Measurements from ENCODE around the gene LDB2.

LDB2 gene

DNA sequence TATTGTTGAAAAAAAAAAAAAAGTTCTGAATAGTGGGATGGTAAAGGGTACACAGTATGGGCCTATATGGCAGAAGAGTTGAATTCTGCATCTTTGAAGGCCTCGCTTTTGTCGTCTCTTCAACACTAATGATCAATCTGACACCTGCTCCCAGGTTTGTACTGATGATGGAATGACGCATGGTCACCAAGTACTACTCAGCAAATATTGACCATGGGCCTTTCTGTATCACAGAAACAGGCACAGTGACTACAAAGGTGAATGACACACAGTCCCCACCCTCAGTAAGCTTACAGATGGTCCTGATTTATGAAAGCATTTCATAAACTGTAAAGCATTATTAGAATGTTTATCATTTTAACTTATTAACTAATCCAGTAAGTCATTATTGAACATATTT, 152.6 kb downstream of the LDB2 start:
- no peak overlapping the region for H3K4me3 ChIP-seq (ENCODE audit: low read length in 2 of 2)
- H3K27me3 ChIP-seq (ENCODE audit: control insufficient read depth in 2 of 2, insufficient read depth in 2 of 2, low read length in 2 of 2) = no peaks in the 10 kb centered on the region
- H3K9me3 ChIP-seq (ENCODE audit: control insufficient read depth in 2 of 2, low read length in 2 of 2) = no peaks in the 10 kb centered on the region
- no peaks in the 10 kb centered on the region for H3K4me1 ChIP-seq (ENCODE audit: control insufficient read depth in 2 of 2, insufficient read depth in 2 of 2, low read length in 2 of 2)
- no peak overlapping the region for H3K9ac ChIP-seq (ENCODE audit: low read depth in 1 of 2, low read length in 2 of 2)
- H3K36me3 ChIP-seq (ENCODE audit: control insufficient read depth in 2 of 2, insufficient read depth in 2 of 2, low read length in 2 of 2) = no peaks in the 10 kb centered on the region
- no peak overlapping the region for H3K27ac ChIP-seq (ENCODE audit: low read depth in 2 of 2, low read length in 2 of 2)

DNA sequence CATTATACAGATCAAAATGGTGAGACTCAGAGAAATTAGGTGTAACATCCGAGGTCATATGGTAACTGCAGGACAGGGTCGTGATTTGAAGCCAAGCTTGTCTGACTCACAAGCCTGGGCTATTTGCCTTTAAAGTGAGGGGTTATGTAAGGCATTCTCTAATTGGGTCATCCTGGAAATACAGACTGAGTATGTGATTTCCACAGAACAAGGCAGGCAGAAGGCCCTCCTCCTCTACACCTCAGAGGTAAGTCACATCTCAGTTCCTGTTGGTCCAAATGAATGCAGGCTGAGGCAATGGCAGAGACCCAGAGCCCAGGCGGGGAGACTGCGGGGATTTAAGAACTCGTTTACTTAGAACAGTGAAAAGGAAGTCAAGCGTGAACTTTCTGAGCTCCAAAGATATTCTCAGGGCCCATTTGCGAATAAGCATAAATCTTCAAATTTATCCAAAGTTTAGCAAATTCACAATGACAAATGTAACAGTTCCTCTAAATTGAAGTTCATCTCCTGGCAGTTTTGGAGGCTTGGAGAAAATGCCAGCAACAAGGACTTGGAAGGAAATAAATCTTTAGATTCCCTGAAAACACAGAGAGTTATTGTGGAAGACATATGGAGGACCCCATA, 153.3 kb downstream of the LDB2 start:
- Histone ChIP-seq H3K27me3 (ENCODE audit: control insufficient read depth in 2 of 2, insufficient read depth in 2 of 2, low read length in 2 of 2) (no peaks in the 10 kb centered on the region), H3K4me1 (ENCODE audit: control insufficient read depth in 2 of 2, insufficient read depth in 2 of 2, low read length in 2 of 2) (no peaks in the 10 kb centered on the region), H3K27ac (ENCODE audit: low read depth in 2 of 2, low read length in 2 of 2) (no peak overlapping the region), H3K9ac (ENCODE audit: low read depth in 1 of 2, low read length in 2 of 2) (no peak overlapping the region), H3K9me3 (ENCODE audit: control insufficient read depth in 2 of 2, low read length in 2 of 2) (no peaks in the 10 kb centered on the region), H3K36me3 (ENCODE audit: control insufficient read depth in 2 of 2, insufficient read depth in 2 of 2, low read length in 2 of 2) (no peaks in the 10 kb centered on the region), H3K4me3 (ENCODE audit: low read length in 2 of 2) (no peak overlapping the region)

DNA sequence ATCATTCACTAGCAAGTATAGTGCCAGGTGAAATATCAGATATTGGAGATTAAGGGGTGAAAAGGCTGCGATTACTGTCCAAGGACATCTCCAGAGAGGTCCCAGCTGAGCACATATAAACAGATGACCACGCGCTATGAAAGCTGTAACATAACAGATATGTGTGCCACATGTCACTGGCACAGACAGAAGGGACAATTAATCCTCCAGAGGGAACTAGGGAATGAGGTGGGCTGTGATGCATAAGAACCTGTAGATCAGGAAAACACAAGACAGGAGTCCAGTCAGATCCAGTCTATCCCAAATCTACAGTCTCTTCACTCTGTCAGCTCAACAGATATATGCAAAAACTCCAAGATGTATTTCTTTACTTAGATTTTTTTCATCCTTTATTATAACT, 157.2 kb downstream of the LDB2 start:
- H3K9ac ChIP-seq (ENCODE audit: low read depth in 1 of 2, low read length in 2 of 2) = no peak overlapping the region
- no peak overlapping the region for H3K27ac ChIP-seq (ENCODE audit: low read depth in 2 of 2, low read length in 2 of 2)

DNA sequence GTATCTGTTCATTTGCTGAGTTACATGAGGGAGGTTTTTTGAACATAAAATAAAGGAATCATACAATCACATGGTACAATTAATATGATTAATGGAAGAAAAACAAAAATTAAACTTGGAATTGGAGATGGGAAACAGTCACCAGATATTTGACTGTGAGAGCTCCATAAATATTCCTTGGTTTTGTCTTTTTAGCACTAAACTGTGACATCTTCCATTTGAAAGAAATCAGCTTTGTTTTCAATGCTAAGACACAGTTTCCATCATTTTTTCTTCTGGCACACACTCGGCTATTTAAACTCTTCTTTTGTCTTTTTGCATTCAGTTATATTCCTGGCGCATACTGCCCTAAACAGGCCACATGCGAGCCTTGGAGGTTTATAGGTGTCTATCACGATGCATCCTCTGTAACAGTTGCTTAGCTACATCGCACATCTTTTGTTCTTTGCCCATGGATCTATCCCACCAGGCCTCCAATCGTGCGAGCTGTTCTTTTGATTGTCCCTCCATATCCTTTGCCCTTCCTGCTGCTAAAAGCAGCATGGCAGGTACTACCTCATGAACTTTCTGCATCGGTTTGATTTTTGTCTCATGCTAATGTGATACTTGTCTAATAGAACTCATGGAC, 158.3 kb downstream of the LDB2 start:
- Histone ChIP-seq H3K27ac (ENCODE audit: low read depth in 2 of 2, low read length in 2 of 2) (no peak overlapping the region), H3K4me3 (ENCODE audit: low read length in 2 of 2) (no peak overlapping the region), H3K4me1 (ENCODE audit: control insufficient read depth in 2 of 2, insufficient read depth in 2 of 2, low read length in 2 of 2) (no peaks in the 10 kb centered on the region), H3K9me3 (ENCODE audit: control insufficient read depth in 2 of 2, low read length in 2 of 2) (peaks cover 0 to 2% of the 10 kb centered on the region in 2 donors), H3K36me3 (ENCODE audit: control insufficient read depth in 2 of 2, insufficient read depth in 2 of 2, low read length in 2 of 2) (no peaks in the 10 kb centered on the region), H3K9ac (ENCODE audit: low read depth in 1 of 2, low read length in 2 of 2) (no peak overlapping the region), H3K27me3 (ENCODE audit: control insufficient read depth in 2 of 2, insufficient read depth in 2 of 2, low read length in 2 of 2) (no peaks in the 10 kb centered on the region)

More for the DNA sequence above, 157.2 kb downstream of the LDB2 start:
- no peaks in the 10 kb centered on the region for H3K4me1 ChIP-seq (ENCODE audit: control insufficient read depth in 2 of 2, insufficient read depth in 2 of 2, low read length in 2 of 2)
- no peaks in the 10 kb centered on the region for H3K36me3 ChIP-seq (ENCODE audit: control insufficient read depth in 2 of 2, insufficient read depth in 2 of 2, low read length in 2 of 2)
- H3K4me3 ChIP-seq (ENCODE audit: low read length in 2 of 2) = no peak overlapping the region
- no peaks in the 10 kb centered on the region for H3K27me3 ChIP-seq (ENCODE audit: control insufficient read depth in 2 of 2, insufficient read depth in 2 of 2, low read length in 2 of 2)
- peaks cover 0 to 2% of the 10 kb centered on the region in 2 donors for H3K9me3 ChIP-seq (ENCODE audit: control insufficient read depth in 2 of 2, low read length in 2 of 2)

DNA sequence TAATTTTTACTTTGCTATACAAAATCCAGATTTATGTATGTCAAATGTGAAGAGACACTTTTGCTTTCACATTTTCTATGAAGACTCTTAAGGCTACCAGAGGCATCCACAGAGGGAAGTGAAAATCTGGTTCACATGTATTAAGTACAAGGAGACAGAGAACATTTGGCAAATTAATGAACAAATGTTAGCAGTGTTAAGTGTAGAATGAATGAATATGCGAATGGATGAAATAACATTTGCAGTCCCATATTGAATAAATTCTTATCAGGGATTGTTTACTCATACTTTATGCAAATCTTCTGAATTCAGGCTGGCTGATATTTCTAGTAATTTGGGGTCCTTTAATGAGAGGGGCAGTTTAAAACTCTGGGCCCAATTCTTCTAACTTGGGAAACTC, 159.9 kb downstream of the LDB2 start:
- H3K36me3 ChIP-seq (ENCODE audit: control insufficient read depth in 2 of 2, insufficient read depth in 2 of 2, low read length in 2 of 2) = no peaks in the 10 kb centered on the region
- no peak overlapping the region for H3K4me3 ChIP-seq (ENCODE audit: low read length in 2 of 2)
- no peaks in the 10 kb centered on the region for H3K27me3 ChIP-seq (ENCODE audit: control insufficient read depth in 2 of 2, insufficient read depth in 2 of 2, low read length in 2 of 2)
- peaks cover 0 to 2% of the 10 kb centered on the region in 2 donors for H3K9me3 ChIP-seq (ENCODE audit: control insufficient read depth in 2 of 2, low read length in 2 of 2)
- no peak overlapping the region for H3K9ac ChIP-seq (ENCODE audit: low read depth in 1 of 2, low read length in 2 of 2)
- H3K4me1 ChIP-seq (ENCODE audit: control insufficient read depth in 2 of 2, insufficient read depth in 2 of 2, low read length in 2 of 2) = no peaks in the 10 kb centered on the region
- no peak overlapping the region for H3K27ac ChIP-seq (ENCODE audit: low read depth in 2 of 2, low read length in 2 of 2)

DNA sequence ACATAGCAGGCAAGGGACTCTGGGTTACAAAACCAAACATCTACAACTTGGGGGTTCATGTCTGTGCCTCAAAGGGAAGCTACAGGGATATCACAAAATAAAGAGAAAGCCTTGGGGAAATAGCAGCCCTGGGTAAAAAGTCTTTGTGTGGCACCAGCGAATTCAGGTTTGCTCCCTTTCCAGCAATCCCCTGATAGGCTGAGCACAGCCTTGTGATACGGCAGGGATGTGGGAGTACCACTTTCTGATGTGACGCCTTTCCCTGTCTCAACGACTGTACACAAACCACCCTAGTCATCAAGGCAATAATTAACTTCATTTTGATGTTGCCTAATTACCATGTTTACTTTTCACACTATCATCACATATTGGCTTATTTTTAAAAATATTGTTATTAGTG, 164.9 kb downstream of the LDB2 start:
- Histone ChIP-seq H3K27me3 (ENCODE audit: control insufficient read depth in 2 of 2, insufficient read depth in 2 of 2, low read length in 2 of 2) (no peaks in the 10 kb centered on the region), H3K4me3 (ENCODE audit: low read length in 2 of 2) (no peak overlapping the region), H3K9ac (ENCODE audit: low read depth in 1 of 2, low read length in 2 of 2) (no peak overlapping the region), H3K9me3 (ENCODE audit: control insufficient read depth in 2 of 2, low read length in 2 of 2) (peaks cover 0 to under 1% of the 10 kb centered on the region in 2 donors), H3K27ac (ENCODE audit: low read depth in 2 of 2, low read length in 2 of 2) (no peak overlapping the region), H3K4me1 (ENCODE audit: control insufficient read depth in 2 of 2, insufficient read depth in 2 of 2, low read length in 2 of 2) (no peaks in the 10 kb centered on the region), H3K36me3 (ENCODE audit: control insufficient read depth in 2 of 2, insufficient read depth in 2 of 2, low read length in 2 of 2) (no peaks in the 10 kb centered on the region)

DNA sequence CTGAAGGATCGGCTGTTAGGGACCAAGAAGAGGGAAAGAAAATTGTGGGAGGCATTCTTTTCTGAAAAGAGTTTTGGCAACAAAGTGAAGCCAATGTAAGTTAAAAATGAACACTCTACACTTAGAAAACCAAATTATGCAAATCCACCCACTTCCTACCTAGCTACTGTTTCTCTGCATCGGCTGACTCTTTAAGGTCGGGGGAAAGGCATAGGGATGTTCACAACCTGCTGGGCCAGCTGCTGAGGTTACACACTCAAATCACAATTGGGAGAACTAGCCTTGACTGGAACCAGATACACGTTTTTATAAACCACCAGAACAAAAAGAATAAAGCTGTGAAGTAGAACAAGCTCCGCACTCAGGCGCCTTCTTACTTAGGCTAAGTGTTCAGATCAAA, 165.7 kb downstream of the LDB2 start:
- Histone ChIP-seq H3K27me3 (ENCODE audit: control insufficient read depth in 2 of 2, insufficient read depth in 2 of 2, low read length in 2 of 2) (no peaks in the 10 kb centered on the region), H3K4me1 (ENCODE audit: control insufficient read depth in 2 of 2, insufficient read depth in 2 of 2, low read length in 2 of 2) (no peaks in the 10 kb centered on the region)

DNA sequence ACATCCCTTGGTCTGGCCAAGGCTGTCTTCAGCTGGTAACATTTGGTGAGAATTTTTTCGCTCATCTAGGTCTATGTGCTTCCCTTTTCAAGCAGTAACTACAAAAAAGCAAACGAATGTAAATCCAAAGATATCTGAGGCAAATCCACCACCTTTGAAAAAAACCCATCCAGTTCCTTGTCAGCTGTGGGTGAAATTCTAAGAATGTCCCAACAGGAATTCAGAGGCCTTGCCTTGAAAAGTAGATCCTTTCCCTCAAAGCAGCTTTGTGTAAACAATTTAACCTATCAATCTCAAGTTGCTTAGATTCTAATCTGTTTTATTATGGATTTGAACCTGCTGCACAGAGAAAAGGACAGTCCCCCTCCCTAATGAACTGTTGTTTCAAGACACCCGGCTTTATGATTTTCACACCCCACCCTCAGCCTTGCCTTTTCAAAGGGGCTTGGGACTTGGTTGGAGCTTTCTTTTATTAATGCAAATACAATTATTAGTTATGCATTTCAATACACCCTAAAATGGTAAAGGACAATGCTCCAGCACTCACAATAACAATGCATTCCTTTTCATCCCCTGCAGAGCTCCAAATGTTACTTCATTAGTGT, 166.6 kb downstream of the LDB2 start:
- no peaks in the 10 kb centered on the region for H3K9me3 ChIP-seq (ENCODE audit: control insufficient read depth in 2 of 2, low read length in 2 of 2)
- H3K4me3 ChIP-seq (ENCODE audit: low read length in 2 of 2) = no peak overlapping the region
- no peaks in the 10 kb centered on the region for H3K27me3 ChIP-seq (ENCODE audit: control insufficient read depth in 2 of 2, insufficient read depth in 2 of 2, low read length in 2 of 2)
- H3K36me3 ChIP-seq (ENCODE audit: control insufficient read depth in 2 of 2, insufficient read depth in 2 of 2, low read length in 2 of 2) = no peaks in the 10 kb centered on the region
- H3K9ac ChIP-seq (ENCODE audit: low read depth in 1 of 2, low read length in 2 of 2) = no peak overlapping the region
- no peaks in the 10 kb centered on the region for H3K4me1 ChIP-seq (ENCODE audit: control insufficient read depth in 2 of 2, insufficient read depth in 2 of 2, low read length in 2 of 2)
- H3K27ac ChIP-seq (ENCODE audit: low read depth in 2 of 2, low read length in 2 of 2) = no peak overlapping the region

More for the DNA sequence above, 165.7 kb downstream of the LDB2 start:
- Histone ChIP-seq H3K9me3 (ENCODE audit: control insufficient read depth in 2 of 2, low read length in 2 of 2) (no peaks in the 10 kb centered on the region), H3K9ac (ENCODE audit: low read depth in 1 of 2, low read length in 2 of 2) (no peak overlapping the region), H3K36me3 (ENCODE audit: control insufficient read depth in 2 of 2, insufficient read depth in 2 of 2, low read length in 2 of 2) (no peaks in the 10 kb centered on the region), H3K4me3 (ENCODE audit: low read length in 2 of 2) (no peak overlapping the region), H3K27ac (ENCODE audit: low read depth in 2 of 2, low read length in 2 of 2) (no peak overlapping the region)

DNA sequence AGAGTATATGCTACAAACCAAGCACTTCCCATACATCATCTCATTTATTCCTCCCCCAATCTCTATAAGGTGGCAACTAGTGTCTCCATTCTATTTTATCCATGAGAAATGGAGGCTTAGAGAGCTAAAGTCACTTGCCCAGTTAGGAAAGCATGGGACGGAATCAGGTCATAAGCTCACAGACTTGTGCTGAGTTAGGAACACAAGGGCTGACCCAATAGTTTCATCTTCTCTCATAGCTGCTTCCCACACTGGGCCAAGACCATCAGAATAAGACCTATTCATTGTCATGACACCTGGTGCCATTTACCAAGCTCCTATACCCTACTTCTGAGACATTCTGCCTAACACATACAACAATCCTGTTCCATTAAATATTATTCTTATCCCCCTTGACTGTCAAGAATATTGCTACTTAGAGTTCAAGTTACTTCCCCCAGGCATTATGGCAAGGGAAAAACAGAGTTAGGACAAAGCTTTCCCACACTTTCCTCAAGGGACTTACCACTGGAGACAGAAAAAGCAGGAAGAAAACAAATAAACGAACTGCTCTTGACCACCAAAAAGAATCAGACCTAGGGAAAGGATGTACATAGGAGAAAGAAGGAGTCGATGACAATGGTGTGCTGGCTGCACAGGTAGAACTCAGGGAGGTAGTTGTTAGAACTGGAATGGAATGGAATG, 167.8 kb downstream of the LDB2 start:
- no peaks in the 10 kb centered on the region for H3K36me3 ChIP-seq (ENCODE audit: control insufficient read depth in 2 of 2, insufficient read depth in 2 of 2, low read length in 2 of 2)
- H3K27ac ChIP-seq (ENCODE audit: low read depth in 2 of 2, low read length in 2 of 2) = no peak overlapping the region
- no peaks in the 10 kb centered on the region for H3K9me3 ChIP-seq (ENCODE audit: control insufficient read depth in 2 of 2, low read length in 2 of 2)
- H3K4me3 ChIP-seq (ENCODE audit: low read length in 2 of 2) = no peak overlapping the region
- H3K9ac ChIP-seq (ENCODE audit: low read depth in 1 of 2, low read length in 2 of 2) = no peak overlapping the region
- no peaks in the 10 kb centered on the region for H3K27me3 ChIP-seq (ENCODE audit: control insufficient read depth in 2 of 2, insufficient read depth in 2 of 2, low read length in 2 of 2)
- no peaks in the 10 kb centered on the region for H3K4me1 ChIP-seq (ENCODE audit: control insufficient read depth in 2 of 2, insufficient read depth in 2 of 2, low read length in 2 of 2)

DNA sequence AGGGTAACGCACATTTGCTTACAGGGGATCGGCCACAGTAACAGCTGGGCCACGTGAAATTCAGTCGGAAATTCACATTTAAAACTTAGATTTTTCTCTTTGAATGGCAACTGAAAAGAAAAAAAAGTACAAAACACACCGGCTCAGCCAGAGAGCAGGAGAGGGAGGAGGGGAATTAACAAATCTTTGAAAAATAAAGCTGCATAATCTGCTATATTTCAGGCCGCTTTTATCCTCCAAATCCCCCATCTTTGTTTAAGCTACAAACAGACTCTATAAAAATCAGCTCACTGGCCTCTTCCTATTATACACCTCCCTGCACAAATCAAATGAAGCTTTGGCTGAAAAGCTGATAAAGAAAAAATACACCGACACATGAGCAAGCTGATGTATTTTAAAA, 169.1 kb downstream of the LDB2 start:
- H3K27me3 ChIP-seq (ENCODE audit: control insufficient read depth in 2 of 2, insufficient read depth in 2 of 2, low read length in 2 of 2) = no peaks in the 10 kb centered on the region
- H3K9me3 ChIP-seq (ENCODE audit: control insufficient read depth in 2 of 2, low read length in 2 of 2) = no peaks in the 10 kb centered on the region
- no peaks in the 10 kb centered on the region for H3K4me1 ChIP-seq (ENCODE audit: control insufficient read depth in 2 of 2, insufficient read depth in 2 of 2, low read length in 2 of 2)
- H3K27ac ChIP-seq (ENCODE audit: low read depth in 2 of 2, low read length in 2 of 2) = no peak overlapping the region
- H3K9ac ChIP-seq (ENCODE audit: low read depth in 1 of 2, low read length in 2 of 2) = no peak overlapping the region
- no peaks in the 10 kb centered on the region for H3K36me3 ChIP-seq (ENCODE audit: control insufficient read depth in 2 of 2, insufficient read depth in 2 of 2, low read length in 2 of 2)
- H3K4me3 ChIP-seq (ENCODE audit: low read length in 2 of 2) = no peak overlapping the region

Measured in mucosa of rectum (tissue), 2 donors.